Pancreas (tissue), 10 donors: Measurements from ENCODE around the gene GRB14. TPM values are rescaled to one million over a fixed set of nuclear protein-coding genes. Genes with fewer than 3 reads are reported as not detected.
"Not testable (repeated sequence)": the region's sequence is repeated elsewhere in the genome, so short reads cannot be mapped to it uniquely, and the experiment has no call there.

Experiments used
- ATAC-seq, 4 donors: fragments of 200-7000 bp; cut with Tn5 transposase; one replicate each; pipeline versions ENCODE4 v1.8.0 to v1.9.1; 2020; ENCODE audit warnings: mild to moderate bottlenecking in 4 of 4, moderate library complexity in 4 of 4
- DNase-seq, 6 donors: peaks; one replicate each; pipeline ENCODE4 v3.0.0-alpha.2; 2020
- FAIRE-seq: peaks from 2 replicates; lab custom pipeline; 2012; peaks lifted over from hg19 to GRCh38; lab: Jason Lieb, UNC
- H3K27ac ChIP-seq, 4 donors: fragments of 200-600 bp; sonication (generic); 1 replicate in 3 of 4; 2 replicates in 1 of 4; pipeline versions ENCODE4 v1.5.0 to v1.8.0; 2020
- H3K27me3 ChIP-seq, 4 donors: fragments of 200-600 bp; one replicate each; pipeline ENCODE4 v1.8.0; 2021
- H3K36me3 ChIP-seq, 3 donors: fragments of 200-600 bp; sonication (generic) in 1 of 3; one replicate each; pipeline versions ENCODE4 v1.5.0 to v1.8.0; 2020 to 2021
- H3K4me1 ChIP-seq, 3 donors: fragments of 200-600 bp; one replicate each; pipeline ENCODE4 v1.8.0; 2021
- H3K4me3 ChIP-seq, 4 donors: fragments of 200-600 bp; sonication (generic) in 2 of 4; one replicate each; pipeline versions ENCODE4 v1.5.0 to v1.8.0; 2020 to 2021
- H3K9me3 ChIP-seq, 4 donors: fragments of 200-600 bp; one replicate each; pipeline ENCODE4 v1.8.0; 2021
- WGBS, 2 donors: extraction: QIAGEN DNeasy Blood & Tissue Kit; methylation state at CpG; one replicate each; pipeline ENCODE4 v1.1.7; 2013; 5-methylcytosine and 5-hydroxymethylcytosine counted together
- intact Hi-C, 3 donors: fragments of 100-400 bp; cut with DNase I; formaldehyde crosslinking; loops; one replicate each; pipeline versions ENCODE4 v1.11.1 to v1.14.2; 2022
- polyA plus RNA-seq, 2 donors: library from polyadenylated mRNA; stranded (reverse); fragments of 200-250 nt; gene quantifications; one replicate each; pipeline ENCODE4 v1.2.3, GENCODE V29; 2013
- total RNA-seq, 6 donors: library from RNA; stranded (reverse); fragmentation: NEBNext Ultra II Directional in 4 of 6; extraction: Animal tissue kit (Norgen Biotek cat#: 25700) in 4 of 6; gene quantifications; one replicate each; pipeline versions ENCODE4 v1.2.1 to v1.2.4, GENCODE V29; 2021 to 2023
- TF ChIP-seq, protein P1 (sequence below), 4 donors: fragments of 200-600 bp; sonication (generic) in 3 of 4; IDR thresholded peaks; one replicate each; pipeline versions ENCODE4 v1.5.0 to v1.8.0; 2021; ENCODE audit warnings: antibody characterized with exemption in 4 of 4
- donor health status: healthy with polysubstance abuse.
- donor health status: DM: no; HTN: no; CAD: no; lungs with moderate emphysema.
- donor health status: DM: no; HTN: no; CAD: no.
- donor health status: control.
- donor health status: control.
- donor health status: Bipolar disorder and iron deficiency.
- donor health status: DM: yes; HTN: yes; CAD: no.
- donor health status: DM: no; HTN: no; CAD: no.
- donor health status: DM: no; HTN: no; CAD: no.
- donor health status: DM: yes; HTN: yes; CAD: no.

The GRB14 gene
- total and polyA plus RNA-seq, 8 donors: 7.8 to 74.9 (median 15.1) TPM

DNA sequence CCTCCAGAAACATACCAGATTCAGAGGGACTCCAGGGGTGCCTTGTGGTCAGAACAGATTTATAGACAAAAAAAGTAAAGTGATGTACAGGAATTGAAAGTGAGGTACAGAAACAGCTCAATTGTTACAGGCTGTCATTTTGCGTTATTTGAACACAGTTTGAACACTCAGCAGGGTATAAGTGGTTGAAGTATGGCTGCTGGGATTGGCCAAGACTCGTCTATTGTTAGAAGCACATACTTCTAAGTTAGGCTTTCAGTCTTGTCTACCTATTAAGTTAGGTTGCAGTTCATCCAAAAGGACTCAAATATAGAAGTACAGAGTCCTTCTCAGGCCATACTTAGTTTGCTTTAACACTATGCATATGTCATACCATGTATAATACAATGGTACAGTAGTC lies 21.0 kb upstream of the GRB14 start:
- no peaks in the 10 kb centered on the region for H3K36me3 ChIP-seq
- DNase-seq (no peak), ATAC-seq (no peak), FAIRE-seq (no peak)
- WGBS, 2 donors: 93 to 95% methylated on average over 2 of the region's 2 CpGs
- no peak overlapping the region for H3K4me3 ChIP-seq
- TF ChIP-seq, protein P1, sequence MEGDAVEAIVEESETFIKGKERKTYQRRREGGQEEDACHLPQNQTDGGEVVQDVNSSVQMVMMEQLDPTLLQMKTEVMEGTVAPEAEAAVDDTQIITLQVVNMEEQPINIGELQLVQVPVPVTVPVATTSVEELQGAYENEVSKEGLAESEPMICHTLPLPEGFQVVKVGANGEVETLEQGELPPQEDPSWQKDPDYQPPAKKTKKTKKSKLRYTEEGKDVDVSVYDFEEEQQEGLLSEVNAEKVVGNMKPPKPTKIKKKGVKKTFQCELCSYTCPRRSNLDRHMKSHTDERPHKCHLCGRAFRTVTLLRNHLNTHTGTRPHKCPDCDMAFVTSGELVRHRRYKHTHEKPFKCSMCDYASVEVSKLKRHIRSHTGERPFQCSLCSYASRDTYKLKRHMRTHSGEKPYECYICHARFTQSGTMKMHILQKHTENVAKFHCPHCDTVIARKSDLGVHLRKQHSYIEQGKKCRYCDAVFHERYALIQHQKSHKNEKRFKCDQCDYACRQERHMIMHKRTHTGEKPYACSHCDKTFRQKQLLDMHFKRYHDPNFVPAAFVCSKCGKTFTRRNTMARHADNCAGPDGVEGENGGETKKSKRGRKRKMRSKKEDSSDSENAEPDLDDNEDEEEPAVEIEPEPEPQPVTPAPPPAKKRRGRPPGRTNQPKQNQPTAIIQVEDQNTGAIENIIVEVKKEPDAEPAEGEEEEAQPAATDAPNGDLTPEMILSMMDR (IDR thresholded peaks at IDR 0.05): no peak
- no peaks in the 10 kb centered on the region for H3K9me3 ChIP-seq
- intact Hi-C loops: no loop called here
- H3K4me1 ChIP-seq: no peaks in the 10 kb centered on the region
- H3K27ac ChIP-seq: no peak overlapping the region
- H3K27me3 ChIP-seq: no peaks in the 10 kb centered on the region

DNA sequence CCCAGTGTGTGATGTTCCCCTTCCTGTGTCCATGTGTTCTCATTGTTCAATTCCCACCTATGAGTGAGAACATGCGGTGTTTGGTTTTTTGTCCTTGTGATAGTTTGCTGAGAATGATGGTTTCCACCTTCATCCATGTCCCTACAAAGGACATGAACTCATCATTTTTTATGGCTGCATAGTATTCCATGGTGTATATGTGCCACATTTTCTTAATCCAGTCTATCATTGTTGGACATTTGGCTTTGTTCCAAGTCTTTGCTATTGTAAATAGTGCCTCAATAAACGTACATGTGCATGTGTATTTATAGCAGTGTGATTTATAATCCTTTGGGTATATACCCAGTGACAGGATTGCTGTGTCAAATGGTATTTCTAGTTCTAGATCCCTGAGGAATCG lies 7.0 kb upstream of the GRB14 start:
- ATAC-seq, H3K27me3 ChIP-seq, H3K36me3 ChIP-seq, intact Hi-C loops, H3K9me3 ChIP-seq, H3K4me1 ChIP-seq, H3K27ac ChIP-seq, H3K4me3 ChIP-seq, DNase-seq, FAIRE-seq: not testable (repeated sequence)
- WGBS, 2 donors: 57 to 61% methylated on average over 2 of the region's 3 CpGs

DNA sequence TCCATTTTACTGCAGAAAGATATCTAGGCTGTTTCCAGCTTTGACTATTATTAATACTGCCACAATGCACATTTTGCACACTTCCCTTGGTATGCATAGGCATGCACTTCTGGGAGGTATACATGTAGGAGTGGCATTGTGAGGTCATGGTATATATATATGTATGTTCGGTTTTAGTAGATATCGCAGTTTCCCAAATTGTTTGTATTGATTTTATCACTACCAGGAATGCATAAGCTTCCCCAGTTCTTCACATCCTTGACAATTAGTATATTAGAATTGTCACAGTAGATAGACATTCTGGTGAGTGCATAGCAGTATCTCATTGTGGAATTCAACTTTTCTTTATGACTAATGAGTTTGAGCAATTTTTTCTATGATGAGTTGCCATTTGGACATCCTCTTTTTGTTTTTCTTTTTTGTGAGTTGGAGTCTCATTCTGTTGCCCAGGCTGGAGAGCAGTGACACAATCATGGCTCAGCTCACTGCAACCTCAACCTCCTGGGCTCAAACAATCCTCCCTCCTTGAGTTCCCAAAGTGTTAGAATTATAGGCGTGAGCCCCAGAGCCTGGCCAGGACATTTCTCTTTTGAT lies 4.2 kb upstream of the GRB14 start:
- ATAC-seq (no peak), FAIRE-seq (no peak), DNase-seq (no peak)
- Histone ChIP-seq H3K9me3 (no peaks in the 10 kb centered on the region), H3K4me3 (no peak overlapping the region), H3K27me3 (no peaks in the 10 kb centered on the region), H3K27ac (no peak overlapping the region), H3K36me3 (no peaks in the 10 kb centered on the region), H3K4me1 (peaks cover 0 to under 1% (median 0%) of the 10 kb centered on the region in 3 donors)
- TF ChIP-seq, protein P1 (IDR thresholded peaks at IDR 0.05): no peak
- intact Hi-C loops: no loop called here
- 88 to 91% methylated on average over 3 of the region's 3 CpGs for WGBS, 2 donors

DNA sequence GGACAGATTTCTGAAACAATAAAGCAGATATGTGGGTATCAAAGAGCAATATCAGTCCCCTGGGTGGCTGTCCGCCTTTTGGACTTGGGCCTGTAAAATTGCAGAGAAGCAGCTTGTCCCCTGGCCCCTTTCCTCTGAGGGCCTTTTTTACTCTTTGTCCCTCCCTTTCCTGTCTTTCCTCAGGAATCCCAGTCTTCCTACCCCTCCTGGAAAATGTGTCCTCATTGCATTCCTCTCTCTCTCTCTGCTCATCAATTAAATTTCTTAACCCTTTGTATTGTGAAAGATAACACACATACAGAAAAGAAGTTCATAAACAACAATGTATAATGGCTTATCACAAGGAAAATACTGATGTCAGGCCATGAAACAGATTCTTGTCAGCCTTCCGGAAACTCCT lies 3.0 kb upstream of the GRB14 start:
- no peak overlapping the region for H3K4me3 ChIP-seq
- H3K27me3 ChIP-seq: no peaks in the 10 kb centered on the region
- 75 to 78% methylated on average over 2 of the region's 2 CpGs for WGBS, 2 donors
- FAIRE-seq (no peak), ATAC-seq (no peak), DNase-seq (no peak)
- peaks cover 0 to 3% (median 0%) of the 10 kb centered on the region in 3 donors for H3K4me1 ChIP-seq
- TF ChIP-seq, protein P1 (IDR thresholded peaks at IDR 0.05): no peak
- intact Hi-C loops: no loop called here
- no peak overlapping the region for H3K27ac ChIP-seq
- H3K9me3 ChIP-seq: no peaks in the 10 kb centered on the region
- H3K36me3 ChIP-seq: no peaks in the 10 kb centered on the region

DNA sequence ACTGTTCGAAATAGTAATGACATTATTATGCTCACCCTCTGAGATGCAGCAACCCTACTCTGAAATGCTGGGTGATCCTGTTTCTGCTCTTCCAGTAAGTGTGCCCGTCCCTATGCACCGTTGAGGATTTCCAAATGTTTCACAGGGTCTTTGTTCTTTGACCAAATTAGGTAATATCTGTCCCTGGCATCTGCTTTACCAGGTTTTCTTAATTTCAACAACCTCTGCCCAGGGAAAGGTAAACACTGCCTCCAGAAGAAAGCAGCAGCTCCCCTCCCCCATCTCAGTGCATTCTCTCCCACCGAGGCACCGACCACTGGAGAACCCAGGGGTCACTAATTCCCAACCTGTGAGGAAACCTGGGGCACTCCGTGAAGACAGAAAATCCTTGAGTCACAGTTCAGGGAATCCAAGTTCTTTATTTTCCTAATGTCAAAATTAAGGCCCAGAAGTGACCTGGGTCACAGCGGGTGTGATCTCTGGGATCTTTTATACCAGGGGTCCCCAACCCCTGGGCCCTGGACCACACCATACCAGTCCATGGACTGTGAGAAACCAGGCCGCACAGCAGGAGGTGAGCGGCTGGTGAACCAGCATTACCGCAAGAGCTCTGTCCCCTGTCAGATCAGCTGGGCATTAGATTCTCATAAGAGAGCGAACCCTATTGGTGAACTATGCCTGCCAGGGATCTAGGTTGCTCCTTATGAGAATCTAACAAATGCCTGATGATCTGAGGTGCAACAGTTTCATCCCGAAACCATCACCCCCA lies 1.2 kb upstream of the GRB14 start:
- H3K9me3 ChIP-seq: no peaks in the 10 kb centered on the region
- H3K27me3 ChIP-seq: no peaks in the 10 kb centered on the region
- DNase-seq (no peak), ATAC-seq (no peak), FAIRE-seq (no peak)
- no peak overlapping the region for H3K4me3 ChIP-seq
- H3K36me3 ChIP-seq: no peaks in the 10 kb centered on the region
- WGBS, 2 donors: 84 to 85% methylated on average over 12 of the region's 12 CpGs
- TF ChIP-seq, protein P1 (IDR thresholded peaks at IDR 0.05): no peak
- intact Hi-C loops: no loop called here
- no peak overlapping the region for H3K27ac ChIP-seq
- peaks cover 0 to 3% (median 0%) of the 10 kb centered on the region in 3 donors for H3K4me1 ChIP-seq
